ENCODE measurements around the gene TGIF2.

GRCh38 chr20:36528176-36528874 lies 45.1 kb upstream of the TGIF2 start:
- TF ChIP-seq CTCF (IDR thresholded peaks at IDR 0.05; ENCODE audit: low read length): no peak
- TF ChIP-seq EZH2 (IDR thresholded peaks at IDR 0.05; ENCODE audit: borderline replicate concordance, low read length): no peak
